ENCODE results near the gene PLCB1.
A peak's percentile ranks its signal among the peaks of the same experiment; 100 is the strongest.
"Not testable (repeated sequence)": the region's sequence is repeated elsewhere in the genome, so short reads cannot be mapped to it uniquely, and the experiment has no call there.

PLCB1 gene

DNA sequence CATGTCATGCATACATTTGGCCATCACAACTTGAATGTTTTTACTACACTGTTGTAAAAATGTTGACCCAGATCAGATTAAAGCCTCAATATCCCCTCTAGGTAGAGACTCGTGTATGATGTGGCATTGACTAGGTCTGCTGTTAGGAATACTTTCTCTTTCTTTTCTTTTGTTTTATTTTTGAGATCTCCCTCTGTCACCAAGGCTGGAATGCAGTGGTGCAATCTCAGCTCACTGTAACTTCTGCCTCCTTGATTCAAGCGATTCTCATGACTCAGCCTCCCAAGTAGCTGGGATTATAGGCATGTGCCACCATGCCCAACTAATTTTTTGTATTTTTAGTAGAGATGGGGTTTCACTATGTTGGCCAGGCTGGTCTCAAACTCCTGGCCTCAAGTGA is 334.7 kb downstream of the PLCB1 start:
- DNase-seq, result not testable (repeated sequence)

- no peak for DNase-seq
Observed at GRCh38 chr20:8470156-8470555, 338.1 kb downstream of the PLCB1 start.

DNA sequence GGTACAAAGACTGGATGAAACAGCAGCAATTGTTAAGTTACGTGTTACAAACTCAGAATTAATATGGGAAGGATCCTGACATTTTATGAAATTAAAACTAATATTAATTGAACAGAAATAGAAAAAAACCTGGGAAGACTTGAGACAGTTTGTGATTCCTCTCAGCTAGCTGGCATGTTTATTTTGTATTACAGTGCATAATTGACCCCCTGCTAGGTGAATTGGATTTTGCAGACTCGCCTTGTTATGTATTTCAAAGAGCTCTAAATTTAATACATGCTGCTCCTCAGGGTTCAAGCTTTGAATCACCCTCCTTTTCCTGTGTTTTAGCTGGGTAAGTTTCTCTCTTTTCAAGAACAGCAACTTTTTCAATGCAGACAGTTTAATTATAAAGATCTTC is 339.4 kb downstream of the PLCB1 start:
- DNase-seq, result no peak

- no peak for DNase-seq
Observed at GRCh38 chr20:8473459-8473858, 341.4 kb downstream of the PLCB1 start.

GRCh38 chr20:8474027-8474668 is 342.1 kb downstream of the PLCB1 start:
- no peak for DNase-seq

- DNase-seq, result no peak
Observed at GRCh38 chr20:8476021-8476420, 344.0 kb downstream of the PLCB1 start.

GRCh38 chr20:8480597-8480996 is 348.5 kb downstream of the PLCB1 start:
- DNase-seq, result no peak

- DNase-seq, result no peak
Observed at GRCh38 chr20:8487696-8488095, 355.6 kb downstream of the PLCB1 start.

GRCh38 chr20:8489094-8489883 is 357.2 kb downstream of the PLCB1 start:
- DNase-seq, result no peak

- no peak for DNase-seq
Observed at GRCh38 chr20:8490076-8490830, 358.2 kb downstream of the PLCB1 start.

- no peak for DNase-seq
Observed at GRCh38 chr20:8492173-8492572, 360.1 kb downstream of the PLCB1 start.

DNA sequence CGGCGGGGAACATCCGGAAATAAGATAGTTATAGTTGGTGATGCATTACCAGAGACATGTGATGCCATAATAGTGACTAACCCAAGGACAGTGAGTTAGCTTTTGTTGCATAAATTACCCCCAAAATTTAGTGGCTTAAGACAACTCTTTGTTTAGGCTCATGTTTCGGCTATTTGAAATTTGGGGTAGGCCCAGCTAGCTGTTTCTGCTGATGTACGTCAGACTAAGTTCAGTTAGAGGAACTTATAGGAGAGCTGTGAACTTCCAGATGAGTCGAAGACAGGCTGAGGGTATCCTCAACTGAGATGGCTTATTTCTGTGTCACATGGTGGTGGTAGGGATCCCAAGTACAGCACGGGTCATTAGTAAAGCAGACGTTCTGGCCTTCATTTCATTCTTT is 366.5 kb downstream of the PLCB1 start:
- no peak for DNase-seq

- no peak for DNase-seq
Observed at GRCh38 chr20:8504030-8504429, 372.0 kb downstream of the PLCB1 start.

- no peak for DNase-seq
Observed at GRCh38 chr20:8505476-8506200, 373.6 kb downstream of the PLCB1 start.

GRCh38 chr20:8507231-8507630 is 375.2 kb downstream of the PLCB1 start:
- no peak for DNase-seq

DNA sequence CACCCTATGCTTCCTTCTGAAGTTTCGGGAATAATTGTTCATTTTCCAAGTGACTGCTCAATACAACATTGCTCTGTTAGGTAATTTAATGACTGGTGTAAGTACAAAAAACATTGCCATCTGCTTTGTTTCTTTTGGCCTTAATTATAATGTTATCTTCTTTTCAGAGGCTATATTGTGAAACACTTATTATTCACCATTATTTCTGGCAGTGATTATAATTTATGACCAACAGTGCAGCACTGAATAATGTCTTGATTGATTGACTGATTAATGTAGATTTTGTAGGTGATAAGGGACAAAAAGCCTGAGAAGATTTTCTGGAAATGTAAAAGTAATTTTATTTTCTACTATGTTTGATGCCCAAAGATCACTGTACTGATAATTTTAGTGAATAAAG is 377.7 kb downstream of the PLCB1 start:
- peak; percentile 76 for DNase-seq

- no peak for DNase-seq
Observed at GRCh38 chr20:8510808-8511207, 378.7 kb downstream of the PLCB1 start.

DNA sequence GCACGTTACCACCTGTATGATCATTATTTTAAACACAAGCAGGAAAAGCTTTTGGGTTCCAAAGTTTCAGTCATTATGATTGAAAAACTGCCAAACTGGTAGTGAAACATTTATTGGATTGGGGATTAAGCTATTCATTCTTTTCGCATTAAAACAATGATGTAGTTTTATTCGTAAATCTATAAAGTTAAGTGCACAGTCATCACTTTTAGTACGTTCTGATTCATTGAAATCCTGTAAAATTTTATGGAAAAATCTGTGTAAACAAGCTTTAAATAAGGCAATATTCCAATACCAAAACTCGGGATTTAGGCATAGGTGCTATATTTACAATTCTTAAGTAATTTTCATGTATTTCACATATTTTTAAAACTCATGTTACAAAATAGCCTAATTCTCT is 379.9 kb downstream of the PLCB1 start:
- no peak for DNase-seq

GRCh38 chr20:8515810-8516435 is 383.9 kb downstream of the PLCB1 start:
- peak; percentile 15 for DNase-seq

DNA sequence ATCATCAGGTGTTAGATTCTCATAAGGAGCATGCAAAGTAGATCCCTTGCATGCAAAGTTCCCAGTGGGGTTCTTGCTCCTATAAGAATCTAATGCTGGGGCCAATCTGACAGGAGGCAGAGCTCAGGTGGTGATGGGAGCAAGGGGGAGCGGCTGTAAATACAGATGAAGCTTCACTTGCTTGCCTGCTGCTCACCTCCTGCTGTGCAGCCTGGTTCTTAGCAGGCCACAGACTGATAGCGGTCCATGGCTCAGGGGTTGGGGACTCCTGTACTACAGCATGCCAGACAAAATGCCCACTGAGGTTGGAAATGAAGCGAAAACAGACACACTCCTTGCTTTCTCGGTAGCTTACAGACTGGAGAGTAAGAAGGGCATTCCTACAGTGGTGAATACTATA is 386.8 kb downstream of the PLCB1 start:
- peak; percentile 54 for DNase-seq

GRCh38 chr20:8519887-8520286 is 387.8 kb downstream of the PLCB1 start:
- no peak for DNase-seq

GRCh38 chr20:8522168-8522567 is 390.1 kb downstream of the PLCB1 start:
- no peak for DNase-seq

GRCh38 chr20:8523684-8524083 is 391.6 kb downstream of the PLCB1 start:
- no peak for DNase-seq

Data from NCI-H2171 treated with DMSO at 0.1 percent for 48 hours (cell line).